ENCODE results near the gene ALK.

Gene ALK

DNA sequence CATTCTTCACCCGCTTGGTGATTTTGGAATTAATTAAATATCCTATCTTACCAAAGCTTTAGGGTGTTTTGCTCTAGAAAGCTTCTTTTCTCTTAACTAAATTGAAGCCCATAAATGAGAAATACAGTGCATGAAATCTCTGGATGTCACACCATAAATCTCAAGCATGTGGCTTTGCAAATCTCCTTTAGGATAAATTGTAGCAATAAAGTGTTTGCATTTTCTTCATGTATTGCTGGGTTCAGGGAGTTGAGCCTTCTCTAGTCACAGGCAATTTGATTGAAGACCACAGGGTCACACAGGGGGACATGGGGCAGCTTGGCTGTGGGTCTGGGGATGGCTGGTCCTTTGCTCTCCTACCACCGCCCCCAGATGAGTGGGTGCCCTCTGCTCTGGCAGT lies 442.0 kb downstream of the ALK start:
- no peak overlapping the region for H3K4me3 ChIP-seq (ENCODE audit: low read depth, low read length)
- TF ChIP-seq, protein P1, sequence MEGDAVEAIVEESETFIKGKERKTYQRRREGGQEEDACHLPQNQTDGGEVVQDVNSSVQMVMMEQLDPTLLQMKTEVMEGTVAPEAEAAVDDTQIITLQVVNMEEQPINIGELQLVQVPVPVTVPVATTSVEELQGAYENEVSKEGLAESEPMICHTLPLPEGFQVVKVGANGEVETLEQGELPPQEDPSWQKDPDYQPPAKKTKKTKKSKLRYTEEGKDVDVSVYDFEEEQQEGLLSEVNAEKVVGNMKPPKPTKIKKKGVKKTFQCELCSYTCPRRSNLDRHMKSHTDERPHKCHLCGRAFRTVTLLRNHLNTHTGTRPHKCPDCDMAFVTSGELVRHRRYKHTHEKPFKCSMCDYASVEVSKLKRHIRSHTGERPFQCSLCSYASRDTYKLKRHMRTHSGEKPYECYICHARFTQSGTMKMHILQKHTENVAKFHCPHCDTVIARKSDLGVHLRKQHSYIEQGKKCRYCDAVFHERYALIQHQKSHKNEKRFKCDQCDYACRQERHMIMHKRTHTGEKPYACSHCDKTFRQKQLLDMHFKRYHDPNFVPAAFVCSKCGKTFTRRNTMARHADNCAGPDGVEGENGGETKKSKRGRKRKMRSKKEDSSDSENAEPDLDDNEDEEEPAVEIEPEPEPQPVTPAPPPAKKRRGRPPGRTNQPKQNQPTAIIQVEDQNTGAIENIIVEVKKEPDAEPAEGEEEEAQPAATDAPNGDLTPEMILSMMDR (IDR thresholded peaks at IDR 0.05; ENCODE audit: low read depth, low read length, missing control alignments): no peak
- in situ Hi-C loops (cut with HindIII; ENCODE audit: low sequenced_read_pairs): loop anchor here (5.0 kb wide), 2 partner anchors 48 to 107 kb away; no protein-coding TSS in a partner anchor

GRCh38 chr2:29478641-29479040 lies 442.7 kb downstream of the ALK start:
- no peak overlapping the region for H3K4me3 ChIP-seq (ENCODE audit: low read depth, low read length)
- no peak for DNase-seq (ENCODE audit: low read depth)
- in situ Hi-C loops (cut with HindIII; ENCODE audit: low sequenced_read_pairs): loop anchor here (5.0 kb wide), 2 partner anchors 49 to 106 kb away; no protein-coding TSS in a partner anchor
- TF ChIP-seq, protein P1 (IDR thresholded peaks at IDR 0.05; ENCODE audit: low read depth, low read length, missing control alignments): no peak

More for the DNA sequence above, 442.0 kb downstream of the ALK start:
- DNase-seq (ENCODE audit: low read depth): no peak

- TF ChIP-seq, protein P1 (IDR thresholded peaks at IDR 0.05; ENCODE audit: low read depth, low read length, missing control alignments): no peak
- H3K4me3 ChIP-seq (ENCODE audit: low read depth, low read length): no peak overlapping the region
- in situ Hi-C loops (cut with HindIII; ENCODE audit: low sequenced_read_pairs): loop anchor here (5.0 kb wide), 2 partner anchors 50 to 105 kb away; no protein-coding TSS in a partner anchor
- DNase-seq (ENCODE audit: low read depth): no peak
Measured at GRCh38 chr2:29477186-29477585, 444.2 kb downstream of the ALK start.

- in situ Hi-C loops (cut with HindIII; ENCODE audit: low sequenced_read_pairs): loop anchor here (5.0 kb wide), 2 partner anchors 52 to 103 kb away; no protein-coding TSS in a partner anchor
- DNase-seq (ENCODE audit: low read depth): no peak
- H3K4me3 ChIP-seq (ENCODE audit: low read depth, low read length): no peak overlapping the region
- TF ChIP-seq, protein P1 (IDR thresholded peaks at IDR 0.05; ENCODE audit: low read depth, low read length, missing control alignments): no peak
Measured at GRCh38 chr2:29475499-29475898, 445.9 kb downstream of the ALK start.

DNA sequence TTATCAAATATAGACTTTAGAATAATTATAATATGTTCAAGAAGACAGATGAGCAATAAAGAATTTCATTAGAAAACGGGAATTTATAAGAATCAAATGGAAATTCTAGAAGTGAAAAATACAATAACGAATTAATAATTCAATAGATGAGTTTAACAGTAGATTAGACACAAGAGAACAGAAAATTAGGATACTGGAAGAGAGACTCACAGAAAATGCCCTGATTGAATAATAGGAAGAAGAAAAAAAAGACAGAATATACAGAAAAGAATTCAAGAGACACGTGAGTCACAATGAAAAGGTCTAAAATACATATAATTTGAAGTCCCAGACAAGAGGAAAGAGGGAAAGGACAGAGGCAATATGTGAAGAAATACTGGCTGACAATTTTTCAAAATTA lies 451.4 kb downstream of the ALK start:
- DNase-seq (ENCODE audit: low read depth): no peak
- in situ Hi-C loops (cut with HindIII; ENCODE audit: low sequenced_read_pairs): no loop called here
- H3K4me3 ChIP-seq (ENCODE audit: low read depth, low read length): no peak overlapping the region
- TF ChIP-seq, protein P1 (IDR thresholded peaks at IDR 0.05; ENCODE audit: low read depth, low read length, missing control alignments): no peak

GRCh38 chr2:29469516-29469915 lies 451.9 kb downstream of the ALK start:
- DNase-seq (ENCODE audit: low read depth): no peak
- TF ChIP-seq, protein P1 (IDR thresholded peaks at IDR 0.05; ENCODE audit: low read depth, low read length, missing control alignments): no peak
- no peak overlapping the region for H3K4me3 ChIP-seq (ENCODE audit: low read depth, low read length)
- in situ Hi-C loops (cut with HindIII; ENCODE audit: low sequenced_read_pairs): no loop called here

Measured in astrocyte of the cerebellum (primary cell).